ENCODE data around the gene PRKAR1A.

DNA sequence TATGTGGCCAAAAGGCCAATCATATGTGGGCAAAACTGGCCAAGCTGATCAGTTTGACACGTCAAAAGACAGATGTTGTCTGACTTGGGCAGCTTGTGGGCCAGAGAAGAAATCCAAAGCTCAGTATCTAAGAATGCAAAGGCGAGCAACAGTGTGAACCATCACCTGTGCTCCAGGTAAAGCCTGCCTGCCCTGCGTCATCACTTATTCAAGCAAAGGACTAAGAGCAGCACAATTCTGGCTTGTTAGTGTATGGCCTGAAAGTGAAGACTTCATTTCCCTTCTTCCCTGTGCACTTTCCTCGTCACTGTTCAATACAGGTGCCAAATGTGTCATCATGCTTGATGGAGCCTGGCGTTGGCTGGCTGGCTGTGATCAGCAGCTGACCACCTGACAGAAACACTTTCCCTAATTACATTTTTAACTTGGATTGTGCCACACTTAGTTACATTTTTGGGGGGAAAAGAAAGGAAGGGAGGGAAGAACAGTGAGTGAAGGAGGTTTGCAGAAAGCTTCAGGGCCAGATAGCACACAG, 84.2 kb downstream of the PRKAR1A start:
- no peak for TF ChIP-seq POLR2AphosphoS5 (IDR thresholded peaks at IDR 0.05; ENCODE audit: borderline replicate concordance, low read depth, low read length)
- TF ChIP-seq EZH2 (IDR thresholded peaks at IDR 0.05): no peak

Measured in SK-N-MC (cell line).